H1 (cell line): ENCODE measurements around the gene RANGRF. TPM values are rescaled to one million over a fixed set of nuclear protein-coding genes. Genes with fewer than 3 reads are reported as not detected.

Source experiments
- BACH1 ChIP-seq: IDR thresholded peaks from 2 replicates; pipeline ENCODE4 v1.6.1; 2012; ENCODE audit warnings: low read length, improper control_type of control experiment
- CBX5 ChIP-seq: fragments of 300-800, 300-1000 bp; sonication (generic); IDR thresholded peaks from 2 replicates; pipeline ENCODE4 v1.7.1; 2016; ENCODE audit warnings: antibody characterized with exemption, low read length, low read depth
- CHD2 ChIP-seq: IDR thresholded peaks from 2 replicates; pipeline ENCODE4 v1.6.1; 2012; ENCODE audit warnings: low read length, improper control_type of control experiment
- CREB1 ChIP-seq: IDR thresholded peaks from 2 replicates; pipeline ENCODE4 v1.6.1; 2012; ENCODE audit warnings: inconsistent platforms
- EP300 ChIP-seq, 2 experiments: IDR thresholded peaks; 1 replicate in 1 of 2; 2 replicates in 1 of 2; pipeline ENCODE4 v1.6.1; 2011 to 2012; ENCODE audit warnings: low read depth in 2 of 2, low read length in 2 of 2, mild to moderate bottlenecking in 2 of 2, borderline replicate concordance in 1 of 2, inconsistent platforms in 1 of 2, moderate library complexity in 1 of 2
- EZH2 ChIP-seq: fragments of 200-600 bp; sonication (generic); IDR thresholded peaks from 2 replicates; pipeline ENCODE4 v1.7.1; 2012; ENCODE audit warnings: low read depth, mild to moderate bottlenecking, moderate library complexity, low read length, inconsistent platforms; ENCODE audit not compliant: severe bottlenecking
- FOSL1 ChIP-seq: IDR thresholded peaks from 2 replicates; pipeline ENCODE4 v1.6.1; 2011; ENCODE audit warnings: mild to moderate bottlenecking, low read depth, low read length, moderate library complexity; ENCODE audit not compliant: insufficient read depth
- GABPA ChIP-seq: IDR thresholded peaks from 2 replicates; pipeline ENCODE4 v1.6.1; 2011; ENCODE audit warnings: mild to moderate bottlenecking, low read length, moderate library complexity, borderline replicate concordance; ENCODE audit not compliant: insufficient read depth
- GTF2F1 ChIP-seq: IDR thresholded peaks from 2 replicates; pipeline ENCODE4 v1.6.1; 2012; ENCODE audit warnings: low read depth, low read length, improper control_type of control experiment, borderline replicate concordance
- KDM4A ChIP-seq: IDR thresholded peaks from one replicate; pipeline ENCODE4 v1.7.1; 2012; ENCODE audit warnings: low read depth, mild to moderate bottlenecking, moderate library complexity, low read length, inconsistent platforms; ENCODE audit not compliant: severe bottlenecking
- KDM5A ChIP-seq: fragments of 200-600 bp; IDR thresholded peaks from 2 replicates; pipeline ENCODE4 v1.7.1; 2012; ENCODE audit warnings: mild to moderate bottlenecking, low read length, inconsistent platforms, mixed read lengths
- MAFK ChIP-seq: IDR thresholded peaks from 2 replicates; pipeline ENCODE4 v1.6.1; 2012; ENCODE audit warnings: low read depth, mild to moderate bottlenecking, improper control_type of control experiment, low read length
- NRF1 ChIP-seq: IDR thresholded peaks from 2 replicates; pipeline ENCODE4 v1.6.1; 2011; ENCODE audit warnings: mild to moderate bottlenecking, low read depth, low read length, improper control_type of control experiment
- PHF8 ChIP-seq: fragments of 200-600 bp; sonication (generic); conservative IDR thresholded peaks from 2 replicates; pipeline ENCODE4 v1.7.1; 2012; ENCODE audit warnings: low read depth, mild to moderate bottlenecking, inconsistent platforms, low read length, moderate library complexity
- POLR2AphosphoS5 ChIP-seq: IDR thresholded peaks from 2 replicates; pipeline ENCODE4 v1.6.1; 2011; ENCODE audit warnings: low read depth, low read length
- RBBP5 ChIP-seq: IDR thresholded peaks from 2 replicates; pipeline ENCODE4 v1.7.1; 2012; ENCODE audit warnings: low read depth, mild to moderate bottlenecking, inconsistent platforms, low read length, moderate library complexity, borderline replicate concordance
- RNF2 ChIP-seq: fragments of 200-900, 300-1000 bp; sonication (generic); IDR thresholded peaks from 2 replicates; pipeline ENCODE4 v1.7.1; 2016; ENCODE audit warnings: borderline replicate concordance, low read depth, mild to moderate bottlenecking, antibody characterized with exemption, low read length; ENCODE audit not compliant: poor library complexity, severe bottlenecking; ENCODE audit errors: missing control alignments
- RXRA ChIP-seq: IDR thresholded peaks from 2 replicates; pipeline ENCODE4 v1.6.1; 2011; ENCODE audit warnings: low read depth, mild to moderate bottlenecking, low read length, moderate library complexity; ENCODE audit not compliant: insufficient read depth
- SIRT6 ChIP-seq: IDR thresholded peaks from one replicate; pipeline ENCODE4 v1.7.1; 2012; ENCODE audit warnings: low read length, inconsistent platforms
- SP4 ChIP-seq: IDR thresholded peaks from 2 replicates; pipeline ENCODE4 v1.6.1; 2012; ENCODE audit warnings: low read length, inconsistent platforms
- SRF ChIP-seq: IDR thresholded peaks from 2 replicates; pipeline ENCODE4 v1.6.1; 2011; ENCODE audit warnings: mild to moderate bottlenecking, low read depth, low read length, moderate library complexity
- SUZ12 ChIP-seq: fragments of 200-600 bp; sonication (generic); IDR thresholded peaks from 2 replicates; pipeline ENCODE4 v1.6.1; 2012; ENCODE audit warnings: mild to moderate bottlenecking, inconsistent platforms, low read length, moderate library complexity, mixed read lengths
- polyA plus RNA-seq, 7 experiments: library from polyadenylated mRNA; depleted of rRNA in 3 of 7; stranded (reverse) in 5 of 7; unstranded in 2 of 7; fragments of >200 nt in 5 of 7; fragments of 200-250 nt in 2 of 7; gene quantifications; 1 replicate in 5 of 7; 2 replicates in 1 of 7; 4 replicates in 1 of 7; pipeline versions ENCODE4 v1.2.1 to v1.2.3, GENCODE V29; 2011 to 2013; ENCODE audit warnings: missing spikeins in 2 of 7, mixed read lengths in 2 of 7
- total RNA-seq: library from RNA; stranded (reverse); fragmentation: NEBNext Ultra II Directional; extraction: Animal tissue kit (Norgen Biotek cat#: 25700); gene quantifications from 2 replicates; pipeline ENCODE4 v1.2.1, GENCODE V29; 2021
- TF ChIP-seq, protein P1 (sequence below), 3 experiments: IDR thresholded peaks; 1 replicate in 2 of 3; 2 replicates in 1 of 3; pipeline versions ENCODE4 v1.5.1 to v1.6.1; 2011; ENCODE audit warnings: low read length in 3 of 3, mild to moderate bottlenecking in 3 of 3, inconsistent platforms in 2 of 3, low read depth in 1 of 3, moderate library complexity in 1 of 3; ENCODE audit not compliant: insufficient read depth in 1 of 3; ENCODE audit errors: control extremely low read depth in 1 of 3

The RANGRF gene
- total and polyA plus RNA-seq, 2 of the 8 experiments (the other 6 are each of a cell fraction or from before 2014, with no cell fraction given), result 36.9 to 49.6 TPM

DNA sequence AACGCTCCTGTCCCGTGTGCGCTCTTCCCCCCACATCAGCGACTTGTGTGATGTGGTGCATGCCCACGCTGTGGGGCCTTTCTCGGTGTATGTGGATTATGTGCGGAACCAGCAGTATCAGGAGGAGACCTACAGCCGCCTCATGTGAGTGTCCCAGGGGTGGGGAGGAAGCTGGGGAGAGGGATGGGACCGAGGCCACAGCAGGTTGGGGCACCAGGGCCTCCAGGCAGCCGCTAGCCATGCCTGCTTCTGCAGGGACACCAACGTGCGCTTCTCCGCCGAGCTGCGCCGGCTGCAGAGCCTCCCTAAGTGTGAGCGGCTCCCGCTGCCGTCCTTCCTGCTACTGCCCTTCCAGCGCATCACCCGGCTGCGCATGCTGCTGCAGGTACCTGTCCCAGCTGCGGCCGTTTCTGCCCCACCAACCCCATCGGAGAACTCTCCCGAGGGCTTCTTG, 27.3 kb downstream of the RANGRF start (continued):
- TF ChIP-seq, protein P1, sequence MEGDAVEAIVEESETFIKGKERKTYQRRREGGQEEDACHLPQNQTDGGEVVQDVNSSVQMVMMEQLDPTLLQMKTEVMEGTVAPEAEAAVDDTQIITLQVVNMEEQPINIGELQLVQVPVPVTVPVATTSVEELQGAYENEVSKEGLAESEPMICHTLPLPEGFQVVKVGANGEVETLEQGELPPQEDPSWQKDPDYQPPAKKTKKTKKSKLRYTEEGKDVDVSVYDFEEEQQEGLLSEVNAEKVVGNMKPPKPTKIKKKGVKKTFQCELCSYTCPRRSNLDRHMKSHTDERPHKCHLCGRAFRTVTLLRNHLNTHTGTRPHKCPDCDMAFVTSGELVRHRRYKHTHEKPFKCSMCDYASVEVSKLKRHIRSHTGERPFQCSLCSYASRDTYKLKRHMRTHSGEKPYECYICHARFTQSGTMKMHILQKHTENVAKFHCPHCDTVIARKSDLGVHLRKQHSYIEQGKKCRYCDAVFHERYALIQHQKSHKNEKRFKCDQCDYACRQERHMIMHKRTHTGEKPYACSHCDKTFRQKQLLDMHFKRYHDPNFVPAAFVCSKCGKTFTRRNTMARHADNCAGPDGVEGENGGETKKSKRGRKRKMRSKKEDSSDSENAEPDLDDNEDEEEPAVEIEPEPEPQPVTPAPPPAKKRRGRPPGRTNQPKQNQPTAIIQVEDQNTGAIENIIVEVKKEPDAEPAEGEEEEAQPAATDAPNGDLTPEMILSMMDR (IDR thresholded peaks at IDR 0.05; ENCODE audit: control extremely low read depth in 1 of 3, insufficient read depth in 1 of 3, low read depth in 1 of 3, low read length in 3 of 3), result peak in 1 of 3 experiments; percentile 4; a peak in 1 of 4 replicates
- no peak for TF ChIP-seq SP4
- no peak for TF ChIP-seq MAFK
- no peak for TF ChIP-seq GTF2F1
- no peak for TF ChIP-seq CBX5
- TF ChIP-seq CHD2, result no peak
- no peak for TF ChIP-seq RXRA
- no peak for TF ChIP-seq SRF
- no peak for TF ChIP-seq RNF2
- peak; percentile 53 for TF ChIP-seq EZH2
- no peak for TF ChIP-seq SIRT6
- TF ChIP-seq RBBP5, result 0 out of 2 replicates have a peak, but pooled peaks have one; percentile 26
- no peak for TF ChIP-seq KDM5A
- peak; percentile 47; the same call in 1 of the 2 replicates for TF ChIP-seq SUZ12
- no peak for TF ChIP-seq FOSL1
- no peak for TF ChIP-seq EP300 (IDR thresholded peaks at IDR 0.05; ENCODE audit: borderline replicate concordance in 1 of 2, low read depth in 2 of 2, low read length in 2 of 2)
- no peak for TF ChIP-seq BACH1
- no peak for TF ChIP-seq CREB1
- TF ChIP-seq GABPA, result peak; percentile 51; the same call in 1 of the 2 replicates
- no peak for TF ChIP-seq POLR2AphosphoS5
- TF ChIP-seq NRF1, result no peak
- peak; percentile 54 for TF ChIP-seq KDM4A
- no peak for TF ChIP-seq PHF8
